Liver (tissue), 9 donors: ENCODE results near the gene SLC27A3. TPM values are rescaled to one million over a fixed set of nuclear protein-coding genes. Genes with fewer than 3 reads are reported as not detected.

ENCODE experiments used
- DNase-seq: peaks from one replicate; pipeline ENCODE4 v3.0.0-alpha.2; 2017; ENCODE audit warnings: low spot score
- H3K27ac ChIP-seq, 2 donors: one replicate each; pipeline ENCODE4 v1.7.0; 2013; ENCODE audit warnings: inconsistent platforms in 2 of 2, low read length in 2 of 2, control low read depth in 1 of 2, low read depth in 1 of 2, mild to moderate bottlenecking in 1 of 2
- H3K27me3 ChIP-seq, 4 donors: one replicate each; pipeline versions ENCODE4 v1.6.1 to v1.7.0; 2013; ENCODE audit warnings: low read length in 3 of 4, inconsistent platforms in 1 of 4, mild to moderate bottlenecking in 1 of 4, moderate library complexity in 1 of 4; ENCODE audit not compliant: control insufficient read depth in 4 of 4, insufficient read depth in 4 of 4
- H3K36me3 ChIP-seq, 4 donors: one replicate each; pipeline versions ENCODE4 v1.6.1 to v1.7.0; 2013; ENCODE audit warnings: low read length in 3 of 4, mild to moderate bottlenecking in 3 of 4, low read depth in 1 of 4, moderate library complexity in 1 of 4; ENCODE audit not compliant: control insufficient read depth in 4 of 4, insufficient read depth in 3 of 4
- H3K4me1 ChIP-seq, 4 donors: one replicate each; pipeline versions ENCODE4 v1.6.1 to v1.7.0; 2013; ENCODE audit warnings: low read length in 3 of 4, mild to moderate bottlenecking in 3 of 4, moderate library complexity in 1 of 4; ENCODE audit not compliant: control insufficient read depth in 4 of 4, insufficient read depth in 4 of 4
- H3K4me3 ChIP-seq, 3 donors: one replicate each; pipeline versions ENCODE4 v1.6.1 to v1.7.0; 2013; ENCODE audit warnings: low read length in 3 of 3, control low read depth in 1 of 3, low read depth in 1 of 3, mild to moderate bottlenecking in 1 of 3
- H3K9ac ChIP-seq, 2 donors: one replicate each; pipeline ENCODE4 v1.7.0; 2013; ENCODE audit warnings: low read length in 2 of 2, mild to moderate bottlenecking in 2 of 2, moderate library complexity in 2 of 2, control low read depth in 1 of 2, low read depth in 1 of 2
- H3K9me3 ChIP-seq, 4 donors: one replicate each; pipeline versions ENCODE4 v1.6.1 to v1.7.0; 2013; ENCODE audit warnings: low read length in 3 of 4; ENCODE audit not compliant: control insufficient read depth in 4 of 4
- CTCF ChIP-seq: fragments of 150-350 bp; IDR thresholded peaks from 2 replicates; pipeline ENCODE4 v1.5.1; 2017; ENCODE audit warnings: improper control_type of control experiment, low read depth, low read length; ENCODE audit not compliant: missing input control
- EGR1 ChIP-seq, 2 donors: IDR thresholded peaks; 2 replicates each; pipeline ENCODE4 v1.6.1; 2016 to 2018; ENCODE audit warnings: antibody characterized with exemption in 2 of 2, low read depth in 2 of 2
- FOXA1 ChIP-seq: IDR thresholded peaks from 2 replicates; pipeline ENCODE4 v1.6.1; 2016; ENCODE audit warnings: antibody characterized with exemption
- FOXA2 ChIP-seq: IDR thresholded peaks from 2 replicates; pipeline ENCODE4 v1.6.1; 2016; ENCODE audit warnings: antibody characterized with exemption
- GABPA ChIP-seq, 2 donors: IDR thresholded peaks in 1 of 2; conservative IDR thresholded peaks in 1 of 2; 2 replicates each; pipeline ENCODE4 v1.6.1; 2016; ENCODE audit warnings: antibody characterized with exemption in 2 of 2, mild to moderate bottlenecking in 1 of 2, moderate library complexity in 1 of 2
- HNF4A ChIP-seq, 2 donors: conservative IDR thresholded peaks; 2 replicates each; pipeline ENCODE4 v1.6.1; 2016; ENCODE audit warnings: antibody characterized with exemption in 2 of 2, mild to moderate bottlenecking in 2 of 2
- HNF4G ChIP-seq: IDR thresholded peaks from 2 replicates; pipeline ENCODE4 v1.6.1; 2016; ENCODE audit warnings: antibody characterized with exemption
- NR2F2 ChIP-seq: IDR thresholded peaks from 2 replicates; pipeline ENCODE4 v1.6.1; 2016; ENCODE audit warnings: antibody characterized with exemption
- RAD21 ChIP-seq, 2 donors: IDR thresholded peaks; 2 replicates each; pipeline ENCODE4 v1.6.1; 2016; ENCODE audit warnings: antibody characterized with exemption in 2 of 2, mild to moderate bottlenecking in 2 of 2
- REST ChIP-seq: IDR thresholded peaks from 2 replicates; pipeline ENCODE4 v1.6.1; 2016; ENCODE audit warnings: antibody characterized with exemption, mild to moderate bottlenecking
- RXRA ChIP-seq, 2 donors: IDR thresholded peaks; 2 replicates each; pipeline ENCODE4 v1.6.1; 2017 to 2018; ENCODE audit warnings: antibody characterized with exemption in 2 of 2, mild to moderate bottlenecking in 1 of 2
- SP1 ChIP-seq: IDR thresholded peaks from 2 replicates; pipeline ENCODE4 v1.6.1; 2018; ENCODE audit warnings: antibody characterized with exemption, mild to moderate bottlenecking
- TAF1 ChIP-seq: conservative IDR thresholded peaks from 2 replicates; pipeline ENCODE4 v1.6.1; 2016; ENCODE audit warnings: antibody characterized with exemption, mild to moderate bottlenecking
- YY1 ChIP-seq: IDR thresholded peaks from 2 replicates; pipeline ENCODE4 v1.6.1; 2016; ENCODE audit warnings: antibody characterized with exemption, mild to moderate bottlenecking
- WGBS: extraction: QIAGEN DNeasy Blood & Tissue Kit; methylation state at CpG from one replicate; pipeline ENCODE4 v1.1.7; 2013; 5-methylcytosine and 5-hydroxymethylcytosine counted together
- polyA plus RNA-seq, 2 donors: library from polyadenylated mRNA; stranded (reverse) in 1 of 2; unstranded in 1 of 2; fragments of 200-250 nt in 1 of 2; fragments of >200 nt in 1 of 2; fragmentation: Nextera tagmentation in 1 of 2; extraction: Ambion mirVana in 1 of 2; gene quantifications; one replicate each; pipeline versions ENCODE4 v1.2.1 to v1.2.3, GENCODE V29; 2013 to 2015
- total RNA-seq, 2 donors: library from RNA; depleted of rRNA; stranded (reverse); fragments of >200 nt; gene quantifications; one replicate each; pipeline ENCODE4 v1.2.3, GENCODE V29; 2014
- donor health status: healthy.
- donor health status: healthy.
- donor health status: healthy.
- donor health status: healthy.
- donor health status: healthy.

The SLC27A3 gene
- total and polyA plus RNA-seq, 4 donors = 18.1 to 47.4 (median 28.2) TPM

- no peak for TF ChIP-seq CTCF
- no peak for TF ChIP-seq YY1
- no peak for TF ChIP-seq EGR1 (IDR thresholded peaks at IDR 0.05; ENCODE audit: low read depth in 2 of 2)
- no peak for TF ChIP-seq NR2F2
- no peak for TF ChIP-seq RAD21 (IDR thresholded peaks at IDR 0.05)
- 90% methylated on average over 2 of the region's 2 CpGs for WGBS
- peaks cover 8 to 21% (median 11%) of the 10 kb centered on the region in 4 donors for H3K36me3 ChIP-seq
- no peaks in the 10 kb centered on the region for H3K27me3 ChIP-seq
- H3K4me3 ChIP-seq = no peak overlapping the region
- no peak overlapping the region for H3K9ac ChIP-seq
- H3K9me3 ChIP-seq = no peaks in the 10 kb centered on the region
- DNase-seq = no peak
- H3K4me1 ChIP-seq = peaks cover 20 to 64% (median 41%) of the 10 kb centered on the region in 4 donors
- H3K27ac ChIP-seq = no peak overlapping the region
Observed at GRCh38 chr1:153771261-153771660, 3.9 kb upstream of the SLC27A3 start.

- no peak overlapping the region for H3K27ac ChIP-seq
- H3K4me3 ChIP-seq = no peak overlapping the region
- no peaks in the 10 kb centered on the region for H3K27me3 ChIP-seq
- TF ChIP-seq RAD21 (IDR thresholded peaks at IDR 0.05) (peak; percentile 29 to 71), HNF4A (conservative IDR thresholded peaks at IDR 0.05) (no peak), CTCF (peak; percentile 29)
- no peaks in the 10 kb centered on the region for H3K9me3 ChIP-seq
- 84% methylated on average over 21 of the region's 21 CpGs for WGBS
- H3K36me3 ChIP-seq = peaks cover 8 to 21% (median 11%) of the 10 kb centered on the region in 4 donors
- peaks cover 22 to 69% (median 46%) of the 10 kb centered on the region in 4 donors for H3K4me1 ChIP-seq
- DNase-seq = no peak
- no peak overlapping the region for H3K9ac ChIP-seq
Observed at GRCh38 chr1:153771841-153772593, 3.2 kb upstream of the SLC27A3 start.

GRCh38 chr1:153773096-153773921 is 1.9 kb upstream of the SLC27A3 start:
- H3K9ac ChIP-seq = no peak overlapping the region
- H3K4me1 ChIP-seq = peaks cover 30 to 70% (median 48%) of the 10 kb centered on the region in 4 donors
- DNase-seq = no peak
- WGBS = 70% methylated on average over 12 of the region's 12 CpGs
- H3K9me3 ChIP-seq = no peaks in the 10 kb centered on the region
- H3K4me3 ChIP-seq = no peak overlapping the region
- peaks cover 8 to 21% (median 9%) of the 10 kb centered on the region in 4 donors for H3K36me3 ChIP-seq
- peak overlapping the region; percentile 4 to 40 for H3K27ac ChIP-seq
- H3K27me3 ChIP-seq = no peaks in the 10 kb centered on the region
- TF ChIP-seq CTCF (no peak), GABPA (IDR thresholded peaks at IDR 0.05 in 1 of 2, conservative IDR thresholded peaks at IDR 0.05 in 1 of 2) (no peak), FOXA1 (no peak), FOXA2 (no peak), HNF4G (no peak), REST (no peak), SP1 (no peak), TAF1 (no peak), YY1 (no peak), RXRA (IDR thresholded peaks at IDR 0.05) (no peak)
